Fibroblast of pulmonary artery (primary cell): ENCODE measurements around the gene UIMC1.
"Not testable (repeated sequence)": the region's sequence is repeated elsewhere in the genome, so short reads cannot be mapped to it uniquely, and the experiment has no call there.

Experiments
- DNase-seq: peaks from one replicate; pipeline ENCODE4 v3.0.0-alpha.2; 2010; ENCODE audit warnings: low read depth
- H3K4me3 ChIP-seq: replicated peaks from 2 replicates; pipeline ENCODE4 v1.5.1; 2011; ENCODE audit warnings: low read depth, mild to moderate bottlenecking, control low read depth, low read length, moderate library complexity
- TF ChIP-seq, protein P1 (sequence below): IDR thresholded peaks from 2 replicates; pipeline ENCODE4 v1.5.1; 2011; ENCODE audit warnings: mild to moderate bottlenecking, control low read depth, low read length, inconsistent platforms; ENCODE audit errors: missing control alignments

The UIMC1 gene

DNA sequence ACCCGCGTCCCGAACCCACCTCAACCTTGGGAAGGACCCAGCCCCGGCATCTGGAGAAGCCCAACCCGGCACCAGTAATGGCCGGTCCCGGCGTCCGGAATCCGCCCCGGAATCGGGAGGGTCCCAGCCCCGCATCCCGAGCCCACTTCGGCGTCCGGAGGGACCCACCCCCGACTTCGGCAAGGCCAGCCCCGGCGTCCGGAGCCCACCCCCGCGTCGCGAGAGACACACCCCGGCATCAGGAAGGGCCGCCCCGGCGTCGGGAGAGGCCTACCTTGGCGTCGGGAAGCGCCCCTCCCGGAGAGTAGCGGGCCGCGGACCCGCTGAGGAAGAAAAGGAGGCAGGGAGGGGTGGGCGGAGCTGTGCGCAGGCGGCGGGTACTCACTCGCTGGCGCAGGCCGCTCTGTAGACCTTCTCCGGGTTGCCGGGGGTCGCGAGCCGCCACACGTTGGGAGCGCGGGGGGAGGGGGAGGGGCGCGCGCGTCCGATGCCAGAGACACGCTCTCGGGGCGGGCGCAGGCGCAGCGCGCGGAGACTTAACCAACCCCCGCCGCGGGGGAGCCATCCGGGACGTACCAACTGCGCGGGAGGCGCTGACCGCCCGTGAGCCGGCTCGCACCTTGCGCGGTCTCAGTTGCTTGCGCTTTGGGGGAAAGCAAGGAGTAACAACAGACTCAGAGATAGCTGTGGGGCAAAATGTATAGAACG is at the start of gene UIMC1:
UIMC1 (minus strand) TSS at position 515 of the 708 bp plus-strand sequence. CDS start 24,164 bp downstream, outside the sequence.
- H3K4me3 ChIP-seq, result peak within 1 kb of the TSS; percentile 88
- peak; percentile 93 for DNase-seq
- TF ChIP-seq, protein P1, sequence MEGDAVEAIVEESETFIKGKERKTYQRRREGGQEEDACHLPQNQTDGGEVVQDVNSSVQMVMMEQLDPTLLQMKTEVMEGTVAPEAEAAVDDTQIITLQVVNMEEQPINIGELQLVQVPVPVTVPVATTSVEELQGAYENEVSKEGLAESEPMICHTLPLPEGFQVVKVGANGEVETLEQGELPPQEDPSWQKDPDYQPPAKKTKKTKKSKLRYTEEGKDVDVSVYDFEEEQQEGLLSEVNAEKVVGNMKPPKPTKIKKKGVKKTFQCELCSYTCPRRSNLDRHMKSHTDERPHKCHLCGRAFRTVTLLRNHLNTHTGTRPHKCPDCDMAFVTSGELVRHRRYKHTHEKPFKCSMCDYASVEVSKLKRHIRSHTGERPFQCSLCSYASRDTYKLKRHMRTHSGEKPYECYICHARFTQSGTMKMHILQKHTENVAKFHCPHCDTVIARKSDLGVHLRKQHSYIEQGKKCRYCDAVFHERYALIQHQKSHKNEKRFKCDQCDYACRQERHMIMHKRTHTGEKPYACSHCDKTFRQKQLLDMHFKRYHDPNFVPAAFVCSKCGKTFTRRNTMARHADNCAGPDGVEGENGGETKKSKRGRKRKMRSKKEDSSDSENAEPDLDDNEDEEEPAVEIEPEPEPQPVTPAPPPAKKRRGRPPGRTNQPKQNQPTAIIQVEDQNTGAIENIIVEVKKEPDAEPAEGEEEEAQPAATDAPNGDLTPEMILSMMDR, result no peak

DNA sequence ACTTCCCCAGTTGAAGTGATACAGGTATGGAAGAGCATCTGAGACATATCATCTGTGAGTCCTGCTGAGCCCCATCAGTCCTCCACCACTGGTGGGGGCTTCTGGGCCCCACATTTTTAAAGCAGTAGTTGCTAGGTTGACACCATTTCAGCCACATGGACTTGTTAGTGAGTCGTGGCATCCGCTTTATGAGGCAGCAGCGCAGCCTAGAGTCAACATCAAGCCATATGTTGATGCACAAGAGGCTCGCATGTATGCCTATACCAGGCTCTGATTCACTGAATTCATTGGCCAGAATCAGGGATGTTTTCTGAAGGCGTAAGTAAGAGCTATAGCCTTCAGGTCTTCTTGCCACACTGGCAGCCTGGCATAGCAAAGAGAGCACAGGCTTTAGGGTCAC is 42.7 kb upstream of the UIMC1 start:
- TF ChIP-seq, protein P1, result no peak
- DNase-seq, result no peak
- H3K4me3 ChIP-seq, result no peak overlapping the region

GRCh38 chr5:177048531-177048930 is 42.0 kb upstream of the UIMC1 start:
- DNase-seq, H3K4me3 ChIP-seq: not testable (repeated sequence)

- no peak overlapping the region for H3K4me3 ChIP-seq
- TF ChIP-seq, protein P1, result no peak
- DNase-seq, result no peak
Measured at GRCh38 chr5:177045631-177046030, 39.1 kb upstream of the UIMC1 start.

- TF ChIP-seq, protein P1, result no peak
- no peak overlapping the region for H3K4me3 ChIP-seq
- no peak for DNase-seq
Measured at GRCh38 chr5:177044641-177045040, 38.1 kb upstream of the UIMC1 start.

GRCh38 chr5:177043958-177044357 is 37.4 kb upstream of the UIMC1 start:
- TF ChIP-seq, protein P1, result no peak
- H3K4me3 ChIP-seq, result no peak overlapping the region
- DNase-seq, result no peak

- TF ChIP-seq, protein P1, result no peak
- DNase-seq, result no peak
- H3K4me3 ChIP-seq, result no peak overlapping the region
Measured at GRCh38 chr5:177043114-177043513, 36.5 kb upstream of the UIMC1 start.
